A549 (cell line): Measurements from ENCODE around the gene NKIRAS1. TPM values are rescaled to one million over a fixed set of nuclear protein-coding genes. Genes with fewer than 3 reads are reported as not detected.

Experiments
- ATAC-seq, 2 experiments: fragments of 200-7000 bp in 1 of 2; fragments of >200 bp in 1 of 2; cut with Nextera tagmentation in 1 of 2; cut with Tn5 transposase in 1 of 2; 3 replicates each; pipeline versions ENCODE4 v1.8.0 to v1.9.1; 2018 to 2020; ENCODE audit warnings: mild to moderate bottlenecking in 1 of 2, moderate library complexity in 1 of 2
- CTCF ChIA-PET: fragments of 300-600 bp; sonication (Branson Sonifier 250); formaldehyde crosslinking; extraction: SDS; loops from one replicate; lab custom pipeline; 2021; ENCODE audit warnings: antibody characterized with exemption, inconsistent platforms; lab: Yijun Ruan, JAX
- POLR2A ChIA-PET: fragments of 350-600 bp; formaldehyde crosslinking; extraction: SDS; loops from one replicate; lab custom pipeline; 2021; ENCODE audit warnings: antibody characterized with exemption, inconsistent platforms; lab: Yijun Ruan, JAX
- DNase-seq, 2 experiments: peaks; one replicate each; pipeline versions ENCODE4 v3.0.0 to v3.0.0-alpha.2; 2011 to 2016; ENCODE audit warnings: low read depth in 1 of 2, low spot score in 1 of 2
- FAIRE-seq: peaks from 2 replicates; lab custom pipeline; 2011; peaks lifted over from hg19 to GRCh38; lab: Jason Lieb, UNC
- H3K27ac ChIP-seq, 2 experiments: fragments of >200 bp; sonication (Bioruptor Twin); formaldehyde crosslinking; 3 replicates each; pipeline ENCODE4 v1.5.1; 2016 to 2017
- H3K4me1 ChIP-seq: fragments of >200 bp; sonication (Bioruptor Twin); formaldehyde crosslinking; 3 replicates; pipeline ENCODE4 v1.6.1; 2016
- H3K4me2 ChIP-seq: fragments of >200 bp; sonication (Bioruptor Twin); formaldehyde crosslinking; 3 replicates; pipeline ENCODE4 v1.6.1; 2016
- H3K4me3 ChIP-seq: fragments of >200 bp; sonication (Bioruptor Twin); formaldehyde crosslinking; 3 replicates; pipeline ENCODE4 v1.5.1; 2016
- H3K9me3 ChIP-seq: fragments of >200 bp; sonication (Bioruptor Twin); formaldehyde crosslinking; 3 replicates; pipeline ENCODE4 v1.6.1; 2016
- BCL3 ChIP-seq: fragments of >200 bp; sonication (Bioruptor Twin); formaldehyde crosslinking; IDR thresholded peaks from 3 replicates; pipeline ENCODE4 v1.6.1; 2016
- CBX8 ChIP-seq: fragments of 200-600 bp; sonication (generic); IDR thresholded peaks from 2 replicates; pipeline ENCODE4 v1.6.1; 2016
- CHD2 ChIP-seq: fragments of 150-350 bp; IDR thresholded peaks from 2 replicates; pipeline ENCODE4 v1.6.1; 2014; ENCODE audit warnings: low read length; ENCODE audit not compliant: partially characterized antibody
- CHD4 ChIP-seq: fragments of 200-600 bp; sonication (generic); IDR thresholded peaks from 2 replicates; pipeline ENCODE4 v1.6.1; 2016; ENCODE audit warnings: antibody characterized with exemption, mild to moderate bottlenecking, borderline replicate concordance
- EP300 ChIP-seq, 2 experiments: fragments of >200 bp; sonication (Bioruptor Twin); formaldehyde crosslinking; IDR thresholded peaks; 2 replicates in 1 of 2; 3 replicates in 1 of 2; pipeline ENCODE4 v1.6.1; 2016 to 2017
- ESRRA ChIP-seq: fragments of 150-350 bp; IDR thresholded peaks from 2 replicates; pipeline ENCODE4 v1.6.1; 2014; ENCODE audit warnings: mild to moderate bottlenecking, low read length, borderline replicate concordance
- FOXS1 ChIP-seq: fragments of 250-450 bp; sonication (Bioruptor Pico); IDR thresholded peaks from 2 replicates; pipeline ENCODE4 v1.5.0; 2020; ENCODE audit warnings: mild to moderate bottlenecking, moderate library complexity
- HES2 ChIP-seq: fragments of >200 bp; sonication (Bioruptor Twin); formaldehyde crosslinking; IDR thresholded peaks from 2 replicates; pipeline ENCODE4 v1.6.1; 2016
- HMGXB4 ChIP-seq: fragments of 250-450 bp; sonication (Bioruptor Pico); IDR thresholded peaks from 2 replicates; pipeline ENCODE4 v1.5.0; 2021; ENCODE audit warnings: mild to moderate bottlenecking, moderate library complexity, borderline replicate concordance
- HOXA7 ChIP-seq: fragments of 250-450 bp; sonication (Bioruptor Pico); IDR thresholded peaks from 2 replicates; pipeline ENCODE4 v1.5.0; 2020; ENCODE audit warnings: mild to moderate bottlenecking, moderate library complexity
- HOXB13 ChIP-seq: fragments of 250-450 bp; sonication (Bioruptor Pico); IDR thresholded peaks from 2 replicates; pipeline ENCODE4 v1.5.0; 2020; ENCODE audit warnings: low read depth, mild to moderate bottlenecking, moderate library complexity
- JUN ChIP-seq, 2 experiments: fragments of >200 bp; sonication (Bioruptor Twin); formaldehyde crosslinking; IDR thresholded peaks; 2 replicates in 1 of 2; 3 replicates in 1 of 2; pipeline ENCODE4 v1.6.1; 2016 to 2017
- JUNB ChIP-seq: fragments of >200 bp; sonication (Bioruptor Twin); formaldehyde crosslinking; IDR thresholded peaks from 2 replicates; pipeline ENCODE4 v1.6.1; 2016
- MAX ChIP-seq: IDR thresholded peaks from 2 replicates; pipeline ENCODE4 v1.6.1; 2012
- NPAS2 ChIP-seq: fragments of 250-450 bp; sonication (Bioruptor Pico); IDR thresholded peaks from 2 replicates; pipeline ENCODE4 v1.8.0; 2022; ENCODE audit warnings: mild to moderate bottlenecking, moderate library complexity, borderline replicate concordance
- PBX3 ChIP-seq: IDR thresholded peaks from 2 replicates; pipeline ENCODE4 v1.6.1; 2012
- POLR2AphosphoS2 ChIP-seq: conservative IDR thresholded peaks from 2 replicates; pipeline ENCODE4 v1.6.1; 2012; ENCODE audit warnings: low read length, improper control_type of control experiment, inconsistent platforms
- RNF2 ChIP-seq: fragments of 200-600 bp; sonication (generic); IDR thresholded peaks from 2 replicates; pipeline ENCODE4 v1.6.1; 2016; ENCODE audit warnings: low read depth, mild to moderate bottlenecking, antibody characterized with exemption, moderate library complexity, borderline replicate concordance
- SMC3 ChIP-seq: fragments of >200 bp; sonication (Bioruptor Twin); formaldehyde crosslinking; IDR thresholded peaks from 3 replicates; pipeline ENCODE4 v1.6.1; 2018; ENCODE audit warnings: inconsistent platforms
- SREBF2 ChIP-seq: fragments of 450-650 bp; IDR thresholded peaks from 2 replicates; pipeline ENCODE4 v1.6.1; 2014; ENCODE audit warnings: mild to moderate bottlenecking, moderate library complexity
- ZFP36 ChIP-seq: fragments of 450-650 bp; IDR thresholded peaks from 2 replicates; pipeline ENCODE4 v1.6.1; 2014; ENCODE audit warnings: borderline replicate concordance; ENCODE audit not compliant: partially characterized antibody
- WGBS: methylation state at CpG from one replicate; pipeline ENCODE4 v1.1.6; 2017; ENCODE audit errors: missing lambda C conversion rate; 5-methylcytosine and 5-hydroxymethylcytosine counted together
- polyA plus RNA-seq, 4 experiments: library from polyadenylated mRNA; depleted of rRNA in 3 of 4; stranded (reverse); fragments of >200 nt; fragmentation: RNase III in 1 of 4; extraction: RNeasy Plus Mini Kit Qiagen cat#74134 plus additional on column Dnase treatment in 1 of 4; gene quantifications; 2 replicates in 3 of 4; 3 replicates in 1 of 4; pipeline ENCODE4 v1.2.3, GENCODE V29; 2011 to 2017

Gene NKIRAS1
- polyA plus RNA-seq, 2 of the 4 experiments (the other 2 are of a cell fraction), result 15.5 to 16.8 TPM

- no peak for TF ChIP-seq CHD2
- no peak for TF ChIP-seq CBX8
- TF ChIP-seq NPAS2, result peak; percentile 6; the same call in 1 of the 2 replicates
Measured at GRCh38 chr3:23944861-23945662, 28.3 kb upstream of the NKIRAS1 start, which contains the start of gene NR1D2 (continued).

- no peak for FAIRE-seq
- Histone ChIP-seq H3K27ac (peak overlapping the region; percentile 79 to 91), H3K4me2 (peak overlapping the region; percentile 95), H3K4me1 (peaks cover 22% of the 10 kb centered on the region), H3K4me3 (peak overlapping the region; percentile 72), H3K9me3 (no peaks in the 10 kb centered on the region)
- ChIA-PET CTCF (interaction anchor here (0.6 to 0.8 kb wide), 3 partner anchors 10 to 126 kb away, joined by 3 read pairs; no protein-coding TSS in a partner anchor), POLR2A (interaction anchor here (2.0 kb wide), 1 partner anchor 27 kb away, joined by 17 read pairs; the partner anchor contains the start of genes NKIRAS1 and RPL15)
- 71% methylated on average over 13 of the region's 13 CpGs for WGBS
- TF ChIP-seq RNF2, result no peak
- no peak for TF ChIP-seq JUNB
- no peak for TF ChIP-seq HES2
- ATAC-seq, result no peak
- DNase-seq, result no peak
Measured at GRCh38 chr3:23944007-23944783, 27.4 kb upstream of the NKIRAS1 start.

GRCh38 chr3:23942546-23942945 is 25.8 kb upstream of the NKIRAS1 start:
- FAIRE-seq (no peak), ATAC-seq (no peak), DNase-seq (no peak)
- ChIA-PET CTCF (interaction anchor here (1.4 kb wide), 1 partner anchor 19 kb away, joined by 4 read pairs; no protein-coding TSS in a partner anchor), POLR2A (interaction anchor here (2.7 kb wide), 1 partner anchor 26 kb away, joined by 17 read pairs; the partner anchor contains the start of genes NKIRAS1 and RPL15)
- TF ChIP-seq HMGXB4 (CRISPR knock-in tag) (no peak), NPAS2 (no peak), FOXS1 (CRISPR knock-in tag) (no peak), CHD4 (no peak)
- no peaks in the 10 kb centered on the region for H3K9me3 ChIP-seq
- H3K27ac ChIP-seq, result no peak overlapping the region
- peaks cover 16% of the 10 kb centered on the region for H3K4me1 ChIP-seq
- H3K4me2 ChIP-seq, result no peak overlapping the region
- H3K4me3 ChIP-seq, result no peak overlapping the region
- 85% methylated on average over 11 of the region's 11 CpGs for WGBS

GRCh38 chr3:23941440-23941839 is 24.6 kb upstream of the NKIRAS1 start:
- FAIRE-seq (no peak), DNase-seq (no peak), ATAC-seq (no peak)
- no peak overlapping the region for H3K4me2 ChIP-seq
- no peak overlapping the region for H3K4me3 ChIP-seq
- no peak overlapping the region for H3K27ac ChIP-seq
- H3K4me1 ChIP-seq, result peaks cover 5% of the 10 kb centered on the region; the same call in 2 of the 3 replicates
- ChIA-PET POLR2A (interaction anchor here (2.7 kb wide), 1 partner anchor 24 kb away, joined by 17 read pairs; the partner anchor contains the start of genes NKIRAS1 and RPL15), CTCF (interaction anchor here (0.8 to 1.3 kb wide), 2 partner anchors 19 to 53 kb away, joined by 3 to 4 read pairs; no protein-coding TSS in a partner anchor)
- WGBS, result 69% methylated on average over 4 of the region's 4 CpGs
- H3K9me3 ChIP-seq, result no peaks in the 10 kb centered on the region
- TF ChIP-seq NPAS2 (no peak), FOXS1 (CRISPR knock-in tag) (no peak), PBX3 (no peak), EP300 (IDR thresholded peaks at IDR 0.05) (no peak), HOXB13 (CRISPR knock-in tag) (no peak), SMC3 (no peak), ESRRA (no peak), JUN (IDR thresholded peaks at IDR 0.05) (no peak), MAX (no peak), HOXA7 (CRISPR knock-in tag) (no peak), POLR2AphosphoS2 (no peak), SREBF2 (no peak), BCL3 (no peak), HES2 (no peak), ZFP36 (no peak), CBX8 (no peak)
